Neural progenitor cell (in vitro differentiated cells): ENCODE data around the gene CPN2.
A peak's percentile ranks its signal among the peaks of the same experiment; 100 is the strongest.

Experiments
- EZH2phosphoT487 ChIP-seq: fragments of 200-600 bp; sonication (generic); IDR thresholded peaks from 2 replicates; pipeline ENCODE4 v1.6.1; 2017; ENCODE audit warnings: antibody characterized with exemption
- TF ChIP-seq, protein P1 (sequence below): fragments of 200-600 bp; sonication (generic); IDR thresholded peaks from 2 replicates; pipeline ENCODE4 v1.5.1; 2017; ENCODE audit warnings: antibody characterized with exemption, mild to moderate bottlenecking

- no peak for TF ChIP-seq EZH2phosphoT487
- TF ChIP-seq, protein P1, sequence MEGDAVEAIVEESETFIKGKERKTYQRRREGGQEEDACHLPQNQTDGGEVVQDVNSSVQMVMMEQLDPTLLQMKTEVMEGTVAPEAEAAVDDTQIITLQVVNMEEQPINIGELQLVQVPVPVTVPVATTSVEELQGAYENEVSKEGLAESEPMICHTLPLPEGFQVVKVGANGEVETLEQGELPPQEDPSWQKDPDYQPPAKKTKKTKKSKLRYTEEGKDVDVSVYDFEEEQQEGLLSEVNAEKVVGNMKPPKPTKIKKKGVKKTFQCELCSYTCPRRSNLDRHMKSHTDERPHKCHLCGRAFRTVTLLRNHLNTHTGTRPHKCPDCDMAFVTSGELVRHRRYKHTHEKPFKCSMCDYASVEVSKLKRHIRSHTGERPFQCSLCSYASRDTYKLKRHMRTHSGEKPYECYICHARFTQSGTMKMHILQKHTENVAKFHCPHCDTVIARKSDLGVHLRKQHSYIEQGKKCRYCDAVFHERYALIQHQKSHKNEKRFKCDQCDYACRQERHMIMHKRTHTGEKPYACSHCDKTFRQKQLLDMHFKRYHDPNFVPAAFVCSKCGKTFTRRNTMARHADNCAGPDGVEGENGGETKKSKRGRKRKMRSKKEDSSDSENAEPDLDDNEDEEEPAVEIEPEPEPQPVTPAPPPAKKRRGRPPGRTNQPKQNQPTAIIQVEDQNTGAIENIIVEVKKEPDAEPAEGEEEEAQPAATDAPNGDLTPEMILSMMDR = peak; percentile 90
Measured at GRCh38 chr3:194315088-194315964, 35.8 kb downstream of the CPN2 start.
